ENCODE measurements around the gene NOP16. TPM values are rescaled to one million over a fixed set of nuclear protein-coding genes. Genes with fewer than 3 reads are reported as not detected.
A peak's percentile ranks its signal among the peaks of the same experiment; 100 is the strongest.

Gene NOP16
- total RNA-seq, 1 donor from 2014 or later: 13.6 TPM

- Histone ChIP-seq H3K27ac (no peak overlapping the region), H3K27me3 (no peaks in the 10 kb centered on the region), H3K4me1 (no peaks in the 10 kb centered on the region), H3K4me3 (no peak overlapping the region), H3K9me3 (no peaks in the 10 kb centered on the region), H3K36me3 (peaks cover 7% of the 10 kb centered on the region)
- intact Hi-C loops (cut with DNase I): no loop called here
- ATAC-seq: peak; percentile 35
- DNase-seq: no peak
- TF ChIP-seq CTCF (IDR thresholded peaks at IDR 0.05): no peak
These were observed 15.1 kb downstream of the NOP16 start for GRCh38 chr5:176373100-176373818.

GRCh38 chr5:176371621-176372539 is 16.5 kb downstream of the NOP16 start:
- no peaks in the 10 kb centered on the region for H3K27me3 ChIP-seq
- no peaks in the 10 kb centered on the region for H3K9me3 ChIP-seq
- no peak overlapping the region for H3K4me3 ChIP-seq
- H3K4me1 ChIP-seq: no peaks in the 10 kb centered on the region
- peaks cover 7% of the 10 kb centered on the region for H3K36me3 ChIP-seq
- no peak for TF ChIP-seq CTCF (IDR thresholded peaks at IDR 0.05)
- peak; percentile 17 for ATAC-seq
- no peak overlapping the region for H3K27ac ChIP-seq
- intact Hi-C loops (cut with DNase I): no loop called here
- no peak for DNase-seq

GRCh38 chr5:176369934-176370711 is 18.3 kb downstream of the NOP16 start:
- no peaks in the 10 kb centered on the region for H3K27me3 ChIP-seq
- H3K36me3 ChIP-seq: peaks cover 7% of the 10 kb centered on the region
- peaks cover 4% of the 10 kb centered on the region for H3K4me1 ChIP-seq
- H3K9me3 ChIP-seq: no peaks in the 10 kb centered on the region
- intact Hi-C loops (cut with DNase I): no loop called here
- no peak for ATAC-seq
- H3K27ac ChIP-seq: no peak overlapping the region
- TF ChIP-seq CTCF (IDR thresholded peaks at IDR 0.05): no peak
- H3K4me3 ChIP-seq: no peak overlapping the region
- DNase-seq: no peak

GRCh38 chr5:176368726-176369125 is 19.7 kb downstream of the NOP16 start:
- intact Hi-C loops (cut with DNase I): no loop called here
- no peak overlapping the region for H3K27ac ChIP-seq
- peaks cover 7% of the 10 kb centered on the region for H3K36me3 ChIP-seq
- no peaks in the 10 kb centered on the region for H3K9me3 ChIP-seq
- peaks cover 9% of the 10 kb centered on the region for H3K4me1 ChIP-seq
- ATAC-seq: no peak
- DNase-seq: no peak
- H3K4me3 ChIP-seq: no peak overlapping the region
- no peak for TF ChIP-seq CTCF (IDR thresholded peaks at IDR 0.05)
- H3K27me3 ChIP-seq: no peaks in the 10 kb centered on the region

GRCh38 chr5:176366232-176366894 is 22.0 kb downstream of the NOP16 start:
- Histone ChIP-seq H3K27ac (no peak overlapping the region), H3K4me1 (peaks cover 9% of the 10 kb centered on the region), H3K9me3 (no peaks in the 10 kb centered on the region), H3K4me3 (peak overlapping the region; percentile 87), H3K27me3 (no peaks in the 10 kb centered on the region), H3K36me3 (peaks cover 7% of the 10 kb centered on the region)
- ATAC-seq (no peak), DNase-seq (no peak)
- TF ChIP-seq CTCF (IDR thresholded peaks at IDR 0.05): no peak
- intact Hi-C loops (cut with DNase I): no loop called here
